Breast epithelium (tissue), 3 donors: Measurements from ENCODE around the gene CD200R1L.

Experiments used
- CTCF ChIP-seq, 3 donors: fragments of 450-650 bp; IDR thresholded peaks; one replicate each; pipeline ENCODE4 v1.5.1; 2016 to 2017; ENCODE audit warnings: antibody characterized with exemption in 3 of 3, mild to moderate bottlenecking in 3 of 3, moderate library complexity in 3 of 3
- POLR2A ChIP-seq: fragments of 450-650 bp; IDR thresholded peaks from one replicate; pipeline ENCODE4 v1.6.1; 2016; ENCODE audit warnings: antibody characterized with exemption, mild to moderate bottlenecking, moderate library complexity
- POLR2AphosphoS5 ChIP-seq, 3 donors: sonication (generic); formaldehyde crosslinking; IDR thresholded peaks; one replicate each; pipeline ENCODE4 v1.6.1; 2017; ENCODE audit warnings: antibody characterized with exemption in 3 of 3

- no peak for TF ChIP-seq CTCF (IDR thresholded peaks at IDR 0.05)
- TF ChIP-seq POLR2A: no peak
- TF ChIP-seq POLR2AphosphoS5 (IDR thresholded peaks at IDR 0.05): no peak
Measured at GRCh38 chr3:112813016-112813415, 33.6 kb downstream of the CD200R1L start.
